NCI-H2196 treated with DMSO at 0.1 percent for 48 hours (cell line): Measurements from ENCODE around the gene CACUL1.
"Not testable (repeated sequence)": the region's sequence is repeated elsewhere in the genome, so short reads cannot be mapped to it uniquely, and the experiment has no call there.

Source experiments
- DNase-seq: peaks from one replicate; lab custom pipeline; 2025; ENCODE audit not compliant: unreplicated experiment; lab: John Stamatoyannopoulos, UW

The CACUL1 gene

GRCh38 chr10:118658168-118658567, 96.6 kb downstream of the CACUL1 start:
- not testable (repeated sequence) for DNase-seq

GRCh38 chr10:118645294-118645693, 109.5 kb downstream of the CACUL1 start:
- DNase-seq: not testable (repeated sequence)

GRCh38 chr10:118642228-118642627, 112.5 kb downstream of the CACUL1 start:
- no peak for DNase-seq

GRCh38 chr10:118638680-118639079, 116.1 kb downstream of the CACUL1 start:
- DNase-seq: no peak

GRCh38 chr10:118635674-118636402, 118.9 kb downstream of the CACUL1 start:
- DNase-seq: no peak

GRCh38 chr10:118633786-118634185, 121.0 kb downstream of the CACUL1 start:
- DNase-seq: no peak

- DNase-seq: no peak
Observed at GRCh38 chr10:118629211-118629610, 125.6 kb downstream of the CACUL1 start.

- DNase-seq: no peak
Observed at GRCh38 chr10:118628397-118628796, 126.4 kb downstream of the CACUL1 start.

- DNase-seq: no peak
Observed at GRCh38 chr10:118626953-118627352, 127.8 kb downstream of the CACUL1 start.
